Measurements from ENCODE around the gene PCDHGA2.
"Not testable (repeated sequence)": the region's sequence is repeated elsewhere in the genome, so short reads cannot be mapped to it uniquely, and the experiment has no call there.

Gene PCDHGA2

GRCh38 chr5:141383345-141383744 is 44.8 kb downstream of the PCDHGA2 start:
- DNase-seq: no peak

GRCh38 chr5:141384471-141385267 is 46.1 kb downstream of the PCDHGA2 start:
- DNase-seq: no peak

GRCh38 chr5:141387557-141388311 is 49.2 kb downstream of the PCDHGA2 start, which contains the start of gene PCDHGB4:
Gene PCDHGB4 (plus strand): TSS chr5:141387698. CDS start chr5:141387885, 187 bp downstream.
- DNase-seq: not testable (repeated sequence)

GRCh38 chr5:141388661-141389060 is 50.1 kb downstream of the PCDHGA2 start:
- no peak for DNase-seq

GRCh38 chr5:141389153-141390042 is 50.8 kb downstream of the PCDHGA2 start:
- no peak for DNase-seq

- DNase-seq: no peak
These were observed 54.1 kb downstream of the PCDHGA2 start, which contains the start of gene PCDHGA8 for GRCh38 chr5:141392429-141393198. Gene PCDHGA8 (plus strand): TSS chr5:141392633. CDS start chr5:141392814, 181 bp downstream.
